DMS79 treated with DMSO at 0.1 percent for 48 hours (cell line): ENCODE results near the gene VSIG1.
A peak's percentile ranks its signal among the peaks of the same experiment; 100 is the strongest.

Experiments used
- DNase-seq: peaks from one replicate; lab custom pipeline; 2025; lab: John Stamatoyannopoulos, UW

Gene VSIG1

DNA sequence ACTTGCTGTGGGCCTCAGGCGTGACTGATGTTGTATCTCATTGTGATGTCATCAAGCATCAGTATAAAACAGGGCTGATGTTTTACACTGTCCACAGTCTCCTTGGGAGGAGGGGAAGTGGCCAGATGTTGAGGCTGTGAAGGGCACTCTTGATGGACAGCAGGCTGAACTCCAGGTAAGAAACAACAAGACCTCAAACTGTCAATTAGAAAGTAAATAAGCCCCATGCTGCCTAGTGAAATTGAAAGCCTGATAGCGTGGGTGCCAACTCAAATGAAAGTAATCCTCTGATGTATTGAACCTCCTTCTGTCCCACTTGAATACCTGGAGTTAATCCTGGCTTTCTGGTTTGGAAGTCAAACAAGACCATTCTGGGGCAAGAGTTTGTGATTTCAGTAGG lies 19.7 kb downstream of the VSIG1 start:
- no peak for DNase-seq

GRCh38 chrX:108068121-108068520 lies 23.3 kb downstream of the VSIG1 start:
- no peak for DNase-seq

DNA sequence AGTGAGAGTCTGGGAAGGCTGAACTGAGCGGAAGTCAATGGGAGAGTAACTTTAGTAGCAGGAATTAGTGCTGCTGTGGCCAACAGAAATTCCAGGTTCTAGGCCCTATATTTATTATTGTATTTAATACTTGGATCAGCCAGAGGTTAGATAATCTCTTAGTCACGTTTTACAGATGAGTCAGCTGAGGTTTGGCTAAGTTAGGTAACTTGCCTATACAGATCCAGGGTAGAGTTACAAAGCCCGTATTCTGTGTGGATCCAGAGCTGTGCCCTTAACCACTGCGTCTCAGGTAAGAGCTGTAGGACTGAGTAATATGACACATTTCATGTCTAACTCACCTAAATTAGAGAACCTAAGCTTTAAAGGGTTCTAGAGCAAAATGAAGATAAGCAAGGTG lies 26.0 kb downstream of the VSIG1 start:
- DNase-seq: no peak

- no peak for DNase-seq
These were observed 26.7 kb downstream of the VSIG1 start for GRCh38 chrX:108071578-108071977.

- no peak for DNase-seq
These were observed 27.9 kb downstream of the VSIG1 start for GRCh38 chrX:108072746-108073145.

GRCh38 chrX:108081110-108081509 lies 36.2 kb downstream of the VSIG1 start:
- DNase-seq: no peak

- DNase-seq: no peak
These were observed 42.9 kb downstream of the VSIG1 start for GRCh38 chrX:108087792-108088191.

DNA sequence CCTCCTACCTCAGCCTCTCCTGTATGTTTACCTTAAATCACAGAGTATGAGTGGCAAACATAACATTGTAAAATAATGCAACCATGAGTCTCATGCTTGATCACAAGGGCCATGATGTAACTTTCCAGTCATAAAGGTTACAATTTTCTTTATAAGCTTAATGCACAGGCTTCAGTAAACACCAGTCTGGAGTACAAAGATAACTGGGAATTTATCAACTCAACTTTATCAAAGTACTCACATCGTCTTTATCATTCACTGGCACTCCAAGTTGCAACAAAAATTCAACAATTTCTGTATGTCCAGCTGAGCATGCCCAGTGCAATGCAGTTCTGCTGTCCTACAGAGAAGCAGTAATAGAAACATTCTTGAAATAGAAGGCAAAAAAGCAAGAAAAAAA lies 43.6 kb downstream of the VSIG1 start:
- DNase-seq: no peak

DNA sequence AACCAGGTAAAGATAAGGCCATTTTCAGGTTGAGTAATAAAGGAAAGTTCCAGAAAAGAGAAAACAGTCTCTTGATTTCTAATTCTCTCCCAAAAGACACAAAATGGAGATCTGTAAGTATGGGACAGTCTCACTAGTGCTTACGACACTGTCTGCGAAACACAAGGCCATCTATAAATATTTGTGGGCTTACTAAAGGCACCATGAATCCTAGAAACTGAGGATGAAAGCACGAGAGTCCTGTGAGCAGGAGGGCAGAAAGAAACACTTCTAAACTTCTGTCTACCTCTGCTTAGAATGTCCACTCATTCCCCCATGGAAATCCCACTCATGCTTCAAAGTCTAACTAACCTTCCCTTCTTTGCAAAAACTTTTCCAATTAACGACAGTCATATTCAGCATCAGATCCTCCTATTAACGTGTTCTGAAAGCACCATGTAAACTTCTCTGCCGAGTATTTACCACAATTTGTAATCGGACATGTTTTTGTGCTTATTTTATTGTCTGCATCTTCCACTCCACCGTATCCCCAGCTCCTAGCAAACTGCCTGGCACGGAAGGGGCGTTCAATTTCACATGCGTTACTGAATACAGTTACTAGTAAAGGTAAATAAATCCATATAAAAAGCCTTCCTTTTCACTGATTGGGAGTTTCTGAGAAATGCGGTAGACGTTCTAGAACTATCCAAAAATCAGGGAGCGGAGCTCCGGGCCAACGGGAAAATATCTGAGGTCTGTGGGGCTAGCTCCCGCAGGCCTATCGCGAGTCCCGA lies 45.8 kb downstream of the VSIG1 start:
- DNase-seq: no peak

GRCh38 chrX:108091264-108091877 lies 46.5 kb downstream of the VSIG1 start, which contains the start of the genes ATG4A and PSMD10:
TSS of gene ATG4A (plus strand) at chrX:108091778. CDS start at chrX:108091827, 49 bp downstream.
TSS of gene PSMD10 (minus strand) at chrX:108091542. CDS start at chrX:108091520, 22 bp downstream.
- DNase-seq: peak; percentile 88

DNA sequence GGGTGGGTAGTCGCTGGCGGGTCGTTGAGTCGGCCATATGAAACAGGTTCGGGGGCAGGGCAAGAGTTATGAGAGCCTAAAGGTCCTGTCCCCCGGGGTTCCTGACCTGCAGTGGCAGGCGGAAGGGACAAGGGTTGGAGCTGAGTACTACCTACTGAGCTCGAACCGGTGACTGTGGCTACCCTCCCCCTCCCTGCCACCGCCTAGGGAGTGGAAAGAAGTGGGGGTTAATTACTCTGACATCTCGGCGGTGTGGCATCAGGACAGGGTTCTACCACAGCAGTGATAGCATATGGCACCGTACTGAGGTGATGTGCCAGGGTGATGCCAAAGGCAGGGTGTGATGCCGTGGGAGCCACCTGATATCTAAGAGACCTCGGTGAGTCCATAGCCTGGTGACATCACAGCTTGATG lies 47.0 kb downstream of the VSIG1 start:
- DNase-seq: no peak

- DNase-seq: no peak
These were observed 52.5 kb downstream of the VSIG1 start for GRCh38 chrX:108097380-108097779.

DNA sequence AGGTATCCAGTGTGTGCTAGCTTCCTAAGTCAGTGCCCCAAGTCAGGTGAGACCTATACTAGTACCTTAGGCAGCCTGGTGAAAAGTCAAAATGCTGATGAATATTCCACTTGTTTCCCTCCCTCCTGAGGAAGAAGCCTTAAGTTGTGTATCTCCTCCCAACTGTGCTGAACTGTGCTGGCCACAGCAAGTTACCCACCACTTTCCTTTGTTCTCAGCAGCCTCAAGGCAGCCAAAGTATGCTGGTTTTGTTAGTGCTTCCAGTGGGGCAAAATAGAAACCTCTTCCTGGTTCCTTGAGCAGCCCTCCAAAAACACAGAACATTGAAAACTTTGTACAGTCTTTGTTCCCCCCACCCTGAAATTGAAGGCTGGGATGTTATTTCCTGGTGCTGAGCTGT lies 60.6 kb downstream of the VSIG1 start:
- no peak for DNase-seq

GRCh38 chrX:108114541-108114940 lies 69.7 kb downstream of the VSIG1 start:
- DNase-seq: no peak

GRCh38 chrX:108117988-108118387 lies 73.1 kb downstream of the VSIG1 start:
- DNase-seq: no peak

DNA sequence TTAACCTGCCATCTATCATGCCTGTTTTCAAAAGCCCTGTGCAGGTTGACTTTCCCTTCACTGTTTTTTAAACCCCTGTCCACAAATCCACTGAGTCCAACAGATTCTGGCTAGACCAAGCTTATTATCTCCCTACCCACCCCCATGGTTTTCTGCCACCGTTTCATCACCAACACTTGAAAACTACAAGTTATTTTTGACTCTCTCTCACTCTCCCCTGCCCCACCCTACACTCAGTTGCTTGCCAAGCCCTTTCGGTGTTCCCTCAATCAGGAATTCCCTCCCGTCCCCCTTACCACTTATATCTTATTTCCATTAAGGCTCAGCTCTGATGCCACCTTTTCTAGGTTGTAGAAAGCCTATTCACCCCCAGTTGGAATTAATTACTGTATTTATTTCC lies 76.4 kb downstream of the VSIG1 start:
- no peak for DNase-seq

DNA sequence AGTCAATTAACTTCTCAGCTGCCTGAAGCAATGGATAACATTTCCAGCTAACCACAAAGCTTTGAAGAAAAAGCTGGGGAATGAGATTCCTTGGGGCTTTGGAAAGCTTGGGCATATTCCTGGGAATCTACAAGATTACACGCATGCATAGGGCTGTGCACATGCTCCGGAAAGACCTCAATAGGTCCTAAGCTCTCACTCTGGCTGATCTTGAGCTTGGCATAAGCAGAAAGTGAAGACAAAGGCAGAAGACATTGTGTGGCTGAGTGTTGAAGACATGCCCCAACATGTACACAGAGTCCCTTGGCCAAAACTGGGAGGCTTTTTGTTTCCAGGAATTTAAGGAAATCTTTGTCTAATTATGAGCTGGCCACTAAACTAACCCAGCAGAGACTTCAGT lies 77.9 kb downstream of the VSIG1 start:
- DNase-seq: peak; percentile 4

GRCh38 chrX:108123591-108124366 lies 78.9 kb downstream of the VSIG1 start:
- no peak for DNase-seq

GRCh38 chrX:108126661-108127060 lies 81.8 kb downstream of the VSIG1 start:
- no peak for DNase-seq

- no peak for DNase-seq
These were observed 82.3 kb downstream of the VSIG1 start for GRCh38 chrX:108127152-108127551.
